Lower lobe of right lung (tissue), 2 donors: ENCODE data around the gene TIMM17A. TPM values are rescaled to one million over a fixed set of nuclear protein-coding genes. Genes with fewer than 3 reads are reported as not detected.
A peak's percentile ranks its signal among the peaks of the same experiment; 100 is the strongest.
"Not testable (repeated sequence)": the region's sequence is repeated elsewhere in the genome, so short reads cannot be mapped to it uniquely, and the experiment has no call there.

Source experiments
- ATAC-seq, 2 donors: fragments of 200-7000 bp; cut with Tn5 transposase; one replicate each; pipeline ENCODE4 v1.9.1; 2020 to 2022; ENCODE audit warnings: mild to moderate bottlenecking in 2 of 2, moderate library complexity in 2 of 2
- DNase-seq: peaks from one replicate; pipeline ENCODE4 v3.0.0-alpha.2; 2020
- H3K27ac ChIP-seq: fragments of 200-600 bp; one replicate; pipeline ENCODE4 v1.8.0; 2022
- H3K27me3 ChIP-seq: fragments of 200-600 bp; one replicate; pipeline ENCODE4 v1.8.0; 2022; ENCODE audit warnings: low read depth
- H3K36me3 ChIP-seq: fragments of 200-600 bp; one replicate; pipeline ENCODE4 v1.8.0; 2022; ENCODE audit warnings: mild to moderate bottlenecking
- H3K4me1 ChIP-seq: fragments of 200-600 bp; one replicate; pipeline ENCODE4 v1.8.0; 2022
- H3K4me3 ChIP-seq: fragments of 200-600 bp; one replicate; pipeline ENCODE4 v1.8.0; 2022; ENCODE audit warnings: mild to moderate bottlenecking
- H3K9me3 ChIP-seq: fragments of 200-600 bp; one replicate; pipeline ENCODE4 v1.8.0; 2022
- CTCF ChIP-seq: fragments of 200-600 bp; IDR thresholded peaks from one replicate; pipeline ENCODE4 v1.8.0; 2022; ENCODE audit warnings: antibody characterized with exemption, mild to moderate bottlenecking
- intact Hi-C: fragments of 100-400 bp; cut with DNase I; formaldehyde crosslinking; loops from one replicate; pipeline ENCODE4 v1.11.0; 2022
- total RNA-seq: library from RNA; stranded (reverse); fragmentation: NEBNext Ultra II Directional; extraction: Animal tissue kit (Norgen Biotek cat#: 25700); gene quantifications from one replicate; pipeline ENCODE4 v1.2.1, GENCODE V29; 2021
- donor health status: DM: no; HTN: yes; CAD: no; lungs with severe emphysema.

The TIMM17A gene
- total RNA-seq, 1 donor from 2014 or later: 28.5 TPM

- H3K27me3 ChIP-seq: no peaks in the 10 kb centered on the region
- TF ChIP-seq CTCF: no peak
- peak overlapping the region; percentile 88 for H3K27ac ChIP-seq
- DNase-seq (no peak), ATAC-seq (peak; percentile 62 to 73)
- no peaks in the 10 kb centered on the region for H3K9me3 ChIP-seq
- H3K4me3 ChIP-seq: peak overlapping the region; percentile 88
- H3K36me3 ChIP-seq: peaks cover 38% of the 10 kb centered on the region
- intact Hi-C loops: no loop called here
- H3K4me1 ChIP-seq: peaks cover 15% of the 10 kb centered on the region
Observed at GRCh38 chr1:201955729-201956143, 433 bp downstream of the TIMM17A start.

GRCh38 chr1:201958348-201958747 is 3.0 kb downstream of the TIMM17A start:
- H3K27ac ChIP-seq: no peak overlapping the region
- no peaks in the 10 kb centered on the region for H3K9me3 ChIP-seq
- DNase-seq: no peak
- peaks cover 15% of the 10 kb centered on the region for H3K4me1 ChIP-seq
- peaks cover 64% of the 10 kb centered on the region for H3K36me3 ChIP-seq
- intact Hi-C loops: no loop called here
- no peak for TF ChIP-seq CTCF
- ATAC-seq: no peak
- H3K27me3 ChIP-seq: no peaks in the 10 kb centered on the region
- H3K4me3 ChIP-seq: no peak overlapping the region

- H3K4me1 ChIP-seq, ATAC-seq, intact Hi-C loops, H3K9me3 ChIP-seq, DNase-seq, H3K4me3 ChIP-seq, H3K27ac ChIP-seq, H3K27me3 ChIP-seq: not testable (repeated sequence)
- peaks cover 99% of the 10 kb centered on the region for H3K36me3 ChIP-seq
Observed at GRCh38 chr1:201962382-201962781, 7.1 kb downstream of the TIMM17A start.

GRCh38 chr1:201964261-201964660 is 9.0 kb downstream of the TIMM17A start:
- Histone ChIP-seq H3K27ac (no peak overlapping the region), H3K4me1 (no peaks in the 10 kb centered on the region), H3K27me3 (no peaks in the 10 kb centered on the region), H3K36me3 (peaks cover 99% of the 10 kb centered on the region), H3K4me3 (no peak overlapping the region), H3K9me3 (no peaks in the 10 kb centered on the region)
- ATAC-seq (no peak), DNase-seq (no peak)
- intact Hi-C loops: no loop called here
- no peak for TF ChIP-seq CTCF

DNA sequence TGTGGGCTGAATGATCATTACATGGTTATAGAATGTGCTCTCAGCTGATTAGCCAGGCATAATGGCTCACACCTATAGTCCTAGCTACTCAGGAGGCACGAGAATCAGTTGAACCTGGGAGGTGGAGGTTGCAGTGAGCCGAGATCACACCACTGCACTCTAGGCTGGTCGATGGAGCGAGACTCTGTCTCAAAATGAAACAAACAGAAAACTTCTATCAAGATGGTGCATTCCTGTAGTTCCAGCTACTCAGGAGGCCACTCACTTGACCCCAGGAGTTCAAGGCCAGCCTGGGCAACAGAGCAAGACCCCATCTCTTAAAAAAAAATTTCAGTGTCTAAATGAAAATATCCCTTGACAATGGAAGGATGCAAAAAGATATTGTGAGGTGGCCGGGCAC is 10.9 kb downstream of the TIMM17A start:
- no peak for ATAC-seq
- DNase-seq: no peak
- Histone ChIP-seq H3K36me3 (peaks cover 99% of the 10 kb centered on the region), H3K9me3 (no peaks in the 10 kb centered on the region), H3K4me3 (no peak overlapping the region), H3K4me1 (no peaks in the 10 kb centered on the region), H3K27ac (no peak overlapping the region), H3K27me3 (no peaks in the 10 kb centered on the region)
- intact Hi-C loops: no loop called here
- no peak for TF ChIP-seq CTCF

GRCh38 chr1:201968202-201968925 is 13.1 kb downstream of the TIMM17A start:
- Histone ChIP-seq H3K27ac (no peak overlapping the region), H3K9me3 (no peaks in the 10 kb centered on the region), H3K4me3 (no peak overlapping the region), H3K4me1 (no peaks in the 10 kb centered on the region), H3K36me3 (peaks cover 78% of the 10 kb centered on the region), H3K27me3 (no peaks in the 10 kb centered on the region)
- no peak for TF ChIP-seq CTCF
- intact Hi-C loops: no loop called here
- ATAC-seq: no peak
- DNase-seq: no peak
